Endothelial cell of umbilical vein (primary cell): ENCODE measurements around the gene LDLRAD4. TPM values are rescaled to one million over a fixed set of nuclear protein-coding genes. Genes with fewer than 3 reads are reported as not detected.

Experiments
- BruUV-seq: library from RNA; stranded (reverse); fragments of 400-500 nt; replicated peaks from 2 replicates; lab custom pipeline; 2021; lab: Mats Ljungman, UMichigan
- CTCF ChIA-PET: fragments of 300-600, 350-600 bp; sonication (Branson Sonifier 250); formaldehyde crosslinking; loops from one replicate; lab custom pipeline; 2021; ENCODE audit warnings: antibody characterized with exemption, inconsistent platforms; lab: Charles Lee
- POLR2A ChIA-PET: fragments of 300-600, 350-600 bp; sonication (Branson Sonifier 250); formaldehyde crosslinking; loops from one replicate; lab custom pipeline; 2021; ENCODE audit warnings: antibody characterized with exemption, inconsistent platforms; lab: Charles Lee
- DNase-seq: peaks from one replicate; pipeline ENCODE4 v3.0.0-alpha.2; 2011; ENCODE audit warnings: low read depth, low spot score
- FAIRE-seq: peaks from 2 replicates; lab custom pipeline; 2011; peaks lifted over from hg19 to GRCh38; lab: Jason Lieb, UNC
- H2AFZ ChIP-seq: 2 replicates; pipeline ENCODE4 v1.6.0; 2012; ENCODE audit warnings: low read depth, low read length, control low read depth, inconsistent platforms
- H3K27ac ChIP-seq: 2 replicates; pipeline ENCODE4 v1.5.1; 2011; ENCODE audit warnings: low read depth, mild to moderate bottlenecking, control low read depth, low read length, moderate library complexity; ENCODE audit not compliant: insufficient read depth
- H3K27me3 ChIP-seq, 2 experiments: 2 replicates each; pipeline versions ENCODE4 v1.6.0 to v1.6.1; 2011; ENCODE audit warnings: low read length in 2 of 2, mixed read lengths in 1 of 2; ENCODE audit not compliant: control insufficient read depth in 2 of 2, insufficient read depth in 2 of 2
- H3K36me3 ChIP-seq, 2 experiments: 2 replicates in 1 of 2; 3 replicates in 1 of 2; pipeline ENCODE4 v1.5.1; 2011; ENCODE audit warnings: low read length in 2 of 2, mild to moderate bottlenecking in 1 of 2, moderate library complexity in 1 of 2; ENCODE audit not compliant: control insufficient read depth in 2 of 2, insufficient read depth in 2 of 2; ENCODE audit errors: extremely low read depth in 1 of 2
- H3K4me1 ChIP-seq: 3 replicates; pipeline ENCODE4 v1.5.1; 2011; ENCODE audit warnings: mild to moderate bottlenecking, low read length; ENCODE audit not compliant: control insufficient read depth, insufficient read depth; ENCODE audit errors: extremely low read depth
- H3K4me2 ChIP-seq: 2 replicates; pipeline ENCODE4 v1.6.1; 2011; ENCODE audit warnings: low read length, control low read depth, mixed read lengths; ENCODE audit not compliant: insufficient read depth
- H3K4me3 ChIP-seq, 3 experiments: fragments of 200-600 bp in 1 of 3; sonication (generic), shearing (Covaris generic) in 1 of 3; replicated peaks in 1 of 3; 2 replicates each; pipeline ENCODE4 v1.5.1; 2011 to 2016; ENCODE audit warnings: control low read depth in 3 of 3, low read length in 3 of 3, mild to moderate bottlenecking in 2 of 3, inconsistent platforms in 1 of 3, low read depth in 1 of 3, moderate library complexity in 1 of 3; ENCODE audit not compliant: insufficient read depth in 1 of 3
- H3K79me2 ChIP-seq: 2 replicates; pipeline ENCODE4 v1.6.0; 2012; ENCODE audit warnings: low read length, inconsistent platforms; ENCODE audit not compliant: control insufficient read depth, insufficient read depth
- H3K9ac ChIP-seq: replicated peaks from 2 replicates; pipeline ENCODE3; 2011; ENCODE audit warnings: low read length, control low read depth; ENCODE audit not compliant: insufficient read depth; ENCODE audit errors: extremely low read depth
- H3K9me1 ChIP-seq: replicated peaks from 3 replicates; pipeline ENCODE4 v1.6.0; 2011; ENCODE audit warnings: mild to moderate bottlenecking, low read length; ENCODE audit not compliant: control insufficient read depth, insufficient read depth; ENCODE audit errors: extremely low read depth
- H3K9me3 ChIP-seq: replicated peaks from 2 replicates; pipeline ENCODE4 v1.5.1; 2012; ENCODE audit warnings: low read length, inconsistent platforms; ENCODE audit not compliant: control insufficient read depth, insufficient read depth
- H4K20me1 ChIP-seq: replicated peaks from 2 replicates; pipeline ENCODE3; 2011; ENCODE audit warnings: mild to moderate bottlenecking, low read length; ENCODE audit not compliant: control insufficient read depth, insufficient read depth; ENCODE audit errors: extremely low read depth
- EZH2 ChIP-seq: IDR thresholded peaks from 2 replicates; pipeline ENCODE4 v1.6.1; 2012; ENCODE audit warnings: borderline replicate concordance, low read depth, mild to moderate bottlenecking, moderate library complexity, low read length, inconsistent platforms; ENCODE audit not compliant: severe bottlenecking
- MAX ChIP-seq: IDR thresholded peaks from 2 replicates; pipeline ENCODE4 v1.6.1; 2011; ENCODE audit not compliant: insufficient read depth, insufficient read length
- MYC ChIP-seq: IDR thresholded peaks from one replicate; pipeline ENCODE4 v1.6.1; 2011; ENCODE audit warnings: mild to moderate bottlenecking, low read depth, low read length
- POLR2A ChIP-seq: IDR thresholded peaks from 2 replicates; pipeline ENCODE4 v1.6.1; 2012; ENCODE audit warnings: low read depth, mild to moderate bottlenecking, control low read depth, low read length
- POLR2AphosphoS5 ChIP-seq: IDR thresholded peaks from 2 replicates; pipeline ENCODE4 v1.6.1; 2012; ENCODE audit warnings: low read depth, mild to moderate bottlenecking, control low read depth, low read length, moderate library complexity; ENCODE audit not compliant: insufficient read depth
- dilution Hi-C: fragments of 300-500 bp; cut with MboI; formaldehyde crosslinking; loops from one replicate; pipeline ENCODE4 v1.15.0; 2019; ENCODE audit warnings: low sequenced_read_pairs; ENCODE audit not compliant: extremely low pct_ligation_motif_present
- intact Hi-C: fragments of 100-400 bp; cut with micrococcal nuclease; formaldehyde crosslinking; loops from one replicate; pipeline ENCODE4 v1.10.0; 2022
- polyA plus RNA-seq, 4 experiments: library from polyadenylated mRNA; depleted of rRNA in 3 of 4; stranded (reverse) in 3 of 4; unstranded in 1 of 4; fragments of >200 nt; gene quantifications; 2 replicates each; pipeline versions ENCODE4 v1.2.1 to v1.2.3, GENCODE V29; 2011 to 2012; ENCODE audit warnings: missing spikeins in 1 of 4
- total RNA-seq: library from RNA; stranded (reverse); gene quantifications from 2 replicates; pipeline ENCODE4 v1.2.3, GENCODE V29; 2021

Gene LDLRAD4
- total and polyA plus RNA-seq, 2 donors (not counting 3 experiments of a cell fraction or from before 2014, with no cell fraction given), result 5.2 to 6.5 TPM

GRCh38 chr18:13427354-13427753 lies 208.8 kb downstream of the LDLRAD4 start:
- peaks cover 3% of the 10 kb centered on the region for H3K4me1 ChIP-seq
- CTCF ChIA-PET, result interaction anchor here (0.8 to 1.8 kb wide), 7 partner anchors 9 to 225 kb away, joined by 3 to 9 read pairs (median 3); no protein-coding TSS in a partner anchor
- H3K4me2 ChIP-seq, result no peak overlapping the region
- H4K20me1 ChIP-seq, result no peaks in the 10 kb centered on the region
- dilution Hi-C loops (no loop called here), intact Hi-C loops (loop anchor here (10.0 kb wide), 1 partner anchor 93 kb away; no protein-coding TSS in a partner anchor)
- H3K27ac ChIP-seq, result no peak overlapping the region
- no TSS peak for BruUV-seq
- DNase-seq, result peak; percentile 93
- peak; percentile 93 for FAIRE-seq
- no peak for TF ChIP-seq MYC
- no peak for TF ChIP-seq EZH2
- TF ChIP-seq POLR2AphosphoS5, result no peak
- no peaks in the 10 kb centered on the region for H3K79me2 ChIP-seq
- no peaks in the 10 kb centered on the region for H3K9me3 ChIP-seq
- no peaks in the 10 kb centered on the region for H3K27me3 ChIP-seq
- POLR2A ChIA-PET, result no interaction called here
- H3K9ac ChIP-seq, result no peak overlapping the region
- H3K4me3 ChIP-seq, result no peak overlapping the region
- H2AFZ ChIP-seq, result peak overlapping the region; percentile 8
- no peaks in the 10 kb centered on the region for H3K9me1 ChIP-seq
- no peaks in the 10 kb centered on the region for H3K36me3 ChIP-seq

GRCh38 chr18:13428319-13428718 lies 209.8 kb downstream of the LDLRAD4 start:
- intact Hi-C loops, result loop anchor here (10.0 kb wide), 1 partner anchor 94 kb away; no protein-coding TSS in a partner anchor
- Histone ChIP-seq H3K27ac (no peak overlapping the region), H4K20me1 (no peaks in the 10 kb centered on the region), H3K9ac (no peak overlapping the region), H3K4me3 (no peak overlapping the region), H2AFZ (no peak overlapping the region), H3K4me1 (peaks cover 6% of the 10 kb centered on the region), H3K9me3 (no peaks in the 10 kb centered on the region), H3K9me1 (no peaks in the 10 kb centered on the region), H3K36me3 (no peaks in the 10 kb centered on the region), H3K79me2 (no peaks in the 10 kb centered on the region), H3K27me3 (no peaks in the 10 kb centered on the region), H3K4me2 (no peak overlapping the region)
- BruUV-seq, result no TSS peak
- no peak for TF ChIP-seq MAX
- no peak for TF ChIP-seq POLR2A
- ChIA-PET POLR2A (no interaction called here), CTCF (interaction anchor here (1.8 kb wide), 1 partner anchor 12 kb away, joined by 9 read pairs; no protein-coding TSS in a partner anchor)
- FAIRE-seq (no peak), DNase-seq (no peak)
- dilution Hi-C loops, result no loop called here
